Upper lobe of left lung (tissue), 4 donors: Measurements from ENCODE around the gene GIMAP4.

Experiments used
- CTCF ChIP-seq, 6 experiments: fragments of 450-650 bp in 4 of 6; fragments of 200-600 bp in 2 of 6; sonication (generic) in 2 of 6; IDR thresholded peaks; one replicate each; pipeline ENCODE4 v1.5.1; 2016 to 2019; ENCODE audit warnings: antibody characterized with exemption in 6 of 6
- POLR2A ChIP-seq, 4 donors: fragments of 450-650 bp; IDR thresholded peaks; one replicate each; pipeline ENCODE4 v1.5.1; 2016 to 2017; ENCODE audit warnings: antibody characterized with exemption in 4 of 4, mild to moderate bottlenecking in 2 of 4
- POLR2AphosphoS5 ChIP-seq, 2 donors: sonication (generic); formaldehyde crosslinking; IDR thresholded peaks; one replicate each; pipeline ENCODE4 v1.5.1; 2017; ENCODE audit warnings: antibody characterized with exemption in 2 of 2

DNA sequence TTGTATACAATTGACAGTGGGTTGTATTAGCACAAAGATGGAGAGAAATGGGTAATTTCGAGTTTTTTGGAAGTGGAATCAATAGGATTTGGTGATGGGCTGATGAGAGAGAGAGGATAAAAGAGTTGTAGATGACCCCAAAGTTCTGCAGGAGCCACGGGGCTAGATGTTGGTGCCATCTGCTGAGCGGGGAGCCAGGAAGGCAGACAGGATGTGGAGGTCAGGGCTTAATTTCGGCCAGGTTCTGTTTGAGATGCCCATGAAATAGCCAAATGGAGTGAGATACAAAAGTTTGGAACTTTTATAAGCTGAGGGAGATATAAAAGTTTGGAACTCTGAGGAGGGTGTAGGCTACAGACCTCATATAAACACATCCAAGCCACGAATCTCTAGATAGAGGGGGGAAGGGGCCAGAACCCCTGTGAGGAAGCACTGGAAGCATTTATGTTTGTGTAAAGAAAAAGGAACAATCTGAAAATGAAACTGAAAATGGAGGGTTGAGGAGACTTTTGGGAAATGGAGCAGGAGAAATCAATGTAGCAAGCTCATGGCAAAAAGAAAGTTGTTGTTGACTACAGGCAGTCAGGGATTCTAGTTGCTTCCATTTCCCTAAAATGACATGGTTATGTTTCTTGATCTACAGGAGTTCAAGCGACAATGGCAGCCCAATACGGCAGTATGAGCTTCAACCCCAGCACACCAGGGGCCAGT lies 2.2 kb downstream of the GIMAP4 start:
- TF ChIP-seq CTCF (IDR thresholded peaks at IDR 0.05): no peak
- no peak for TF ChIP-seq POLR2A (IDR thresholded peaks at IDR 0.05)
- TF ChIP-seq POLR2AphosphoS5 (IDR thresholded peaks at IDR 0.05): no peak
